ENCODE measurements around the gene BTBD7.
"Not testable (repeated sequence)": the region's sequence is repeated elsewhere in the genome, so short reads cannot be mapped to it uniquely, and the experiment has no call there.

Gene BTBD7

GRCh38 chr14:93245764-93246420 is 86.9 kb downstream of the BTBD7 start:
- DNase-seq (ENCODE audit: low read depth): no peak

DNA sequence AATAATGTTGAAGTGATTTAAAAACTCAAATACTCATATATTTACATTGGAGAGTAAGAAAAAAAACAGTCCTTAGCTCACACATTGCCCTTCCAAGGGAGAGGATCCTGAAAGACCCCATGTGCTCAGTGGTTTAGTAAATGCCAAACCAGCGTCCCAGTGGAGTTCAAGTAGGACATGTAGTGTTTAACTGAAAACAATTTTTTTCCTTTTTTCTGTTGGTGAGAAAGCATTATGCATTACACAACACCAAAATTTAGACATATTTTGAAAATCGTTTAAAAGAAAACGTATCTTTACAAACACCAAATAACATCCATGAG is 92.2 kb downstream of the BTBD7 start:
- DNase-seq (ENCODE audit: low read depth): no peak

DNA sequence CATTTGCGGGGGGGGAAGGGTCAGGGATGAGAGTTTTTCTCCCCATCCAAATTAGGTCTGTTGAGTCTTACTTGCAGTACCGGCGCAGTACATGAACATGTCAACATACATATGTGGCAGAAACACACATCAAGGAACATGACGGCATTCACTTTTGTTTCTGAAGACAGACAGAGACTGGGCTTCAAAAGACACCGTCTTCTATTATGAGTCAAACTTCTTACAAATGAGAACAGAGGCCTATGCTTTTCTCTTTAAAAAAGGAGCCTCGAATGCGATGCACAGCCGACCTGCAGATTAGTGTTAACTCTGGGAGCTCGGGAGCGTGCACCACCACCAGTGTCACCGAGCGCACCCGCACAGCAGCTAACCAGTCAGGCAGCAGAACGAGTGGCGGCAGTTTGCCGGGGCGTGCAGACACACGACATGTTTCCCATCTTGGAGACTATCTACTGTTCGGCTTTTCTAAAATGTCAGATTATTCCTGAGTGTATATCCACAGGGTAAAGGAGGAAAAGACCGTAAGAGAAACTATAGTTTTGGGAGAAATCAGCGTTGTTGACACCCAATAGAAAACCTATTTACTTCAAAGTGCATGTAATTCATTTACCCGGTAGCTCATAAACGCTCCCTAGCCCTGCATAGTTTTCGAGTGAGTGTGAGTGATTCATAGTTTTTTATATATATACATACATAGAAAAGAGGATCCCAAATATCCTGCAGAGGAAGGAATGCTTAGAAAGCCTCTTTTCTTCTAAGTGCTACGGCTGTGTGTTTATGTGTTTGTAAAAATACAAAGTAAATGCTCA is 92.8 kb downstream of the BTBD7 start:
- DNase-seq (ENCODE audit: low read depth): no peak

DNA sequence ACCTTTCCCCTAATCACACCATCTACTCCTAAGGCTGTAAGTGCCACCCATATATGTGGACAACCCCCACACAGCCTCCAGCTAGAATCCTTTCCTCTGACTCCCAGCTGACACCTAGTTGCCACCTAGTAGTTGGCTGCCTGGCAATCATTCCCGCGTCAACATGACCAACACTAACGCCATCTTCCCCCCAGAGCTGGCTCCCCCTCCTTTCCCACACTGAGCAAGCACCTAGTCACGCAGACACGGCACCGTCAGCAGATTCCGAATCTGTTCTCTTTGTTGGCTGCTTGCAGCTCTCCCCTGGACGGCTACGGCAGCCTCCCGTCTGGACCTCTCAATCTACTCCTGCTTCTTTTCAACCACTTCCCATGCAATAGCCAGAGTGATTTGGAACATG is 98.0 kb downstream of the BTBD7 start:
- no peak for DNase-seq (ENCODE audit: low read depth)

GRCh38 chr14:93233078-93233477 is 99.8 kb downstream of the BTBD7 start:
- not testable (repeated sequence) for DNase-seq (ENCODE audit: low read depth)

DNA sequence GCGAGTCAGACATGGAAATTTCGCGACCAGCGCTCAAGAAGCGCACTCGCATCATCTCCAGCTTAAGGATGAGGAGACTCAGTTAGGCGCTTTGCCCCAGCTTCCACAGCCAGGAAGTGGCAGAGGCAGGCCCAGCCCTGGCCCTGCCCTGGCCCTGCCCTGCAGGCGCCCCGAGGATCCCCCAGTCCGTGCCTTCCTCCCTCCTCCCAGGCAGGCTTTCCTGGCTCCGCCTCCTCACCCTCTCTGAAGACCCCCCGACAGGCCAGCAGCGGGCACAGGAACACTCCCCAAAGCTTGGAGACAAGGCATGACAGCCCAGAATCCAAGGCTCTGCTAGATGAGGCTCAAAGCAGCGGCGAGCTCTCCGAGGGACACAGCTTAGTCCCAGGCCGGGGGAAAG is 100.7 kb downstream of the BTBD7 start:
- DNase-seq (ENCODE audit: low read depth): no peak

DNA sequence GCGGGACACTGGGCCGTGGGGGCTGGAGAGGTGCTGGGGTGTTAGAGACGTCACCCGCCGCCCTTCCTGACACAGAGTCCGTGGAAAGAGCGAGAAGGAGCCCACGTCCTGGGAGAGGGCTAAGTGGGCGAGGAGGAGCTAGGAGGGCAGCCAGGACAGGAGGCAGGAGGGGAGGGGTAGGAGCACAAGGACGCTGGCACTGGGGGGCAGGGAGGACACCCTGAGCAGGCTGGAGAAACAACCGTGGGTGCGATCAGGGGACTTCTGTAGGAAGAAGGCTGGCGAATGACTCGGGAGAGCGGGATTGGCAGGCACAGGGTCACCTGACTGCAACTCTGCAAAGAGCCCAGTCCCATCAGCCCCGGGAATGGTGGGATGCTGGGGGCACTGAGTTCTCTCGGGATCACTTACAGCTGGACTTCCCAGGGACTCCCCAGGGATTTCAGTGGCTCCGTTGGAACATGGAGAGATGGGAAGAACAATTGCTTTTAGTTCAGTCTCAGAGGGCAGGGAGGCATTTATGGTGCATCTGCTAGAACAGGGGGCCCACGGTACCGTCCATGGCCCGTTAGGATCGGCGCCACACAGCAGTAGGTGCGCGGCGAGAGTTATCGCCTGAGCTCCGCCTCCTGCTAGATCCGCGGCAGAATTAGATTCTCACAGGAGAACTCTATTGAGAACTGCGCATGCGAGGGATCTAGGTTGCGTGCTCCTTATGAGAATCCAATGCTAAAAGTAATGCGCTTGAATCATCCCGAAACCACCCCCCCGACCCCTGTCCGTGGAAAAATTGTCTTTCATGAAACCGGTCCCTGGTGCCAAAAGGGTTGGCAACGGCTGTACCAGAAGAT is 101.5 kb downstream of the BTBD7 start:
- no peak for DNase-seq (ENCODE audit: low read depth)

DNA sequence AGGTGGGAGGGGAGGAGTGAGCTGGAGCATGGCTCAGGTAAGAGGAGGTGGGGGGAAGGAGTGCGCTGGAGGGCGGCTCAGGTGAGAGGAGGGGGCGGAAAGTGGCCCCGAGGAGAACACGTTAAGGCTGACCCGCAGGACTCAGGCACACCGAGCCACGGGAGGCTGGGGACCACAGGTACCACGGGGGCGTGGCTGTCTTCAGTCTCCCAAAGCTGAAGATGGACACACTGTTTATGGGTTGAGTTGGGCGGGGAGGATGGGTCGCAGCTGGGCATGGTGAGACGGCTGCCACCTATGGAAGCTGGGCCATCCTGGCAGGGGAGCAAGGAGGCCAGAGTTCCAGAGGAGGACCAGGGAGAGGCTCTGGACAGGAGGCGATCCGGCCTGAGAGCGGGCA is 102.3 kb downstream of the BTBD7 start:
- DNase-seq (ENCODE audit: low read depth): no peak

- no peak for DNase-seq (ENCODE audit: low read depth)
Observed at GRCh38 chr14:93228550-93228949, 104.3 kb downstream of the BTBD7 start.

DNA sequence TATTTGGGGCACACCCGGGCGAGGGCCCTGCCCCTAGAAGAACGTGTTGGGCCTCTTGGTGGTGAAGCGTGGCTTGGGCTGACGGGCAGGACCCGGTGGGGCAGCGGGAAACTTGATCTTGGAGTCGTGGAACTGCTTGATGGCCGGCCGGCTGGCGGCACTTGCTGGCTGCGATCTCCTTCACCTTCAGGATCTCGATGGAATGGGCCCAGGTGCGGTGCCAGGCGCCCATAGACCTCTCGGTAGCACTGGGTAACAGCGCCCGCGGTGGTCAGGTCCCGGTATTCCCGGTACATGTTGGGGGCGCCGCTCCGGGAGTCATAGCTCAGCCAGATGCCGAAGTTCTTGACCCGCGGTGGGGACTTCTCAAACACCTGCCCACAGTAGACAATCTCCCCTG is 109.3 kb downstream of the BTBD7 start:
- no peak for DNase-seq (ENCODE audit: low read depth)

DNA sequence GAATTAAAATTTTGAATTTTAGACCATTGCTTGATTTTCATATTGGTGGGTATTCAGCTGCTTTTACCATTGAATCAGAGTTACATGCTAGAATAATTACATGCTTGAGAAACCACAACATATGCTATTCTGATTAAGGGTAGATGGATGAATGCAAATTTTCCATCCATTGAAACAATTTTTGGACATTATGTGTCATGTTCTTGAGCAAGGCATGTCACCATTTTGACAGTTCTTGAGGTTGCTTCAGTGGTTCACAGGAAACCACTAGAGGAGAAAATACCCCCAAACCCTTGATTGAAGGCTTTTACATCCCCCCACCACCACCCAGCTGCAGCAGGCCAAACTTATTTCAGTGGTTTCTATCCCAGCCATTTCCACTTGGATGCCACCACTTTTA is 112.3 kb downstream of the BTBD7 start:
- DNase-seq (ENCODE audit: low read depth): no peak

DNA sequence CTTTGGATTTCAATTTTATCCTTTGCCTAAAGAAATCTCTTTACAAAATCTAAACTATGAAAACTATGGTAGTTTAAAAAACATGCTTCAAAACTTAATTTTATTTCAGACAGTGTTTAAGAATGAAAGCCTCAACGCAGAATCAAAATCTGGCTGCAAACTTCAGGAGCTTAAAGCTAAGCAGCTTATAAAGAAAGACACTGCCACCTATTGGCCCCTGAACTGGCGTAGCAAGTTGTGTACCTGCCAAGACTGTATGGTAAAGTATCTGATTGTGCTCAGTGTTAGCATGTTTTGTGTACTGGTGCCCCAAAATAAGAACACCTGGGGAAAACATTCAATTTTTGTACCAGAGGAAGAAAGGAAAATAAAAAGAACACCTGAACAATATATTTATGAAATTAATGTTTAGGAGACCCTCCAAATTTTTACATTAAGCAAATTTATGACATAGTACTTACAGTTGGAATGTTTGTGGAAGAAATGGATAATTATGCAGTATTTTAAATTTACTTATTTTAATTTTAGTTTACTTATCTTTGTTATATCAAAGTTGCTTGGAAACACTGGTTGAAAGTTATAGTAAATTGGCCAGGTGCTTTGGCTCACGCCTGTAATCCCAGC is 113.6 kb downstream of the BTBD7 start:
- no peak for DNase-seq (ENCODE audit: low read depth)

DNA sequence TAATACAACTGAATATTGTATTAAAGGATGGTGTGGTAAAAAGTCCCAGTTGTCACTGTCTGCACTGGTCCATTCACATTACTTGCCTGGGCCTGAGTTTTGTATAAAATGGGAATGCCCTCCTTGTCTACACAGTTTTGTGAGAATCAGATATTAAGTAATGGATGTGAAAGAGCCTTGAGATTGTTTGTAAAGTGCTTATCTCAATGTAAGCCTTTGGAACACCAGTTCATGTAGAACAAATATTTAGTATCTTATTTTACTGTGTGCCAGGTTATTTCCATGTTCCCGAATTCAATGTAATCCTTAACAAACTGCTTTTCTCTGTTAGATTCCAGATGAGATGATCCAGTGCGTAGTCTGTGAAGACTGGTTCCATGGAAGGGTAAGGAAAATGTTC is 118.2 kb downstream of the BTBD7 start:
- no peak for DNase-seq (ENCODE audit: low read depth)

GRCh38 chr14:93212432-93212831 is 120.4 kb downstream of the BTBD7 start:
- DNase-seq (ENCODE audit: low read depth): no peak

DNA sequence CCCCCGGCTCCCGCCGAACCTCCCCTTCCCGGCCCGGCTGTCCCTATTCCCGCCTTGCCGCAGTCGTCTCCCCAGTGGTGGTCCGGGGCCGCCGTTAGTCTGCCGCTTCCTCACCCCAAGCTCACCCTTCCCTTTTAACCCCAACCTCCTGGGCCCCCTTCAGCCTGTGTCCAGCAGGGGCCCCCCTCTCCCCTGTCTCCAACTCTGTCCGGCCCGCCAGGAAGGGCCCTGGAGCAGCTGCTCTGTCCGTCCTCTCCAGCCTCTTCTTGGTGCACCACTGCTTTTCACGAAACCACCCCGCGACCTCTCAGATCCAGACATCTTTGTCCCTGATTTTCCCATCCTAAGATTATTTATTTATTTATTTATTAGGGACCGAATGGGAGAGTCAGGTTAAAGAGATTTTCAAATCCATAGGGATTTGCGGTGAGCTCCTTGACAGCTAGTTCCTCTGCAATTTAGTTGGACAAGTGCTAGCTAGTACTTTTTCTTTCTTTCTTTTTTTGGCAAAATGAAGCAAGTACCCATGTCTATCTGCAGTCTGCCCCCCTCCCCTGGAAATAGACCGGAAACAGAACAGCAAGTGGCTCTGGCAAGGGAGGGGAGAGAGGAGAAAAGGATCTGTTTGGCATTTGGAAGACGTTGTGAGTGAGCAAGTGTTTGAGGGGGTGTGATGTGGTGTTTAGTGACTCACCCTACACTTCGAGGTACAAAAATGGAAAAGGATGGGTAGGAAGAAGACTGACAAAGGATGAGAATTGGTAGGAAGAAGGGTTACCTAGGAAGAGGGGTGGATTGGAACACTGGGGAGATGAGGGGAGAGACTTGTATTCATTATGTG is 125.1 kb downstream of the BTBD7 start:
- DNase-seq (ENCODE audit: low read depth): no peak

- DNase-seq (ENCODE audit: low read depth): peak; percentile 71
Observed at GRCh38 chr14:93206793-93207467, 125.9 kb downstream of the BTBD7 start, which contains the start of the genes GON7 and UBR7. TSS of gene GON7 (minus strand) at chr14:93207065. CDS start at chr14:93207037, 28 bp downstream. TSS of gene UBR7 (plus strand) at chr14:93207256. CDS start at chr14:93207292, 36 bp downstream.

DNA sequence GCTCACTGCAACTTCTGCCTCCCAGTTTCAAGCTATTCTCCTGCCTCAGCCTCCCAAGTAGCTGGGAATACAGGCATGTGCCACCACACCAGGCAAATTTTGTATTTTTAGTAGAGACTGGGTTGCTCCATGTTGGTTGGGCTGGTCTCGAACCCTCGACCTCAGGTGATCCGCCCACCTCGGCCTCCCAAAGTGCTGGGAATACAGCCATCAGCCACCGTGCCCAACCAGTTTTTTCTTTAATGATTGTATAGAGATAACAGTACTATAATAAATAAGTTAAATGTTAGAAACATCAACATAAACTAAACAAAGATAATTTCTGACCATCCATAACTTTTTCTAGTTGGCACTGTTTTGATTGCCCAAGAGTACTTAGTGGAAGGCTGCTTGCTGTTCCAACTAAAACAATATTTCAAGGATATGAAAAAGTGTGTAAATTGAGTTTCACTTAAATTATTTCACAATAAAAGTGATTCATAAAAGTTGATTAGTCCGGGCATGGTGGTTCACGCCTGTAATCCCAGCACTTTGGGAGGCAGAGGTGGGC is 131.6 kb downstream of the BTBD7 start:
- no peak for DNase-seq (ENCODE audit: low read depth)

DNA sequence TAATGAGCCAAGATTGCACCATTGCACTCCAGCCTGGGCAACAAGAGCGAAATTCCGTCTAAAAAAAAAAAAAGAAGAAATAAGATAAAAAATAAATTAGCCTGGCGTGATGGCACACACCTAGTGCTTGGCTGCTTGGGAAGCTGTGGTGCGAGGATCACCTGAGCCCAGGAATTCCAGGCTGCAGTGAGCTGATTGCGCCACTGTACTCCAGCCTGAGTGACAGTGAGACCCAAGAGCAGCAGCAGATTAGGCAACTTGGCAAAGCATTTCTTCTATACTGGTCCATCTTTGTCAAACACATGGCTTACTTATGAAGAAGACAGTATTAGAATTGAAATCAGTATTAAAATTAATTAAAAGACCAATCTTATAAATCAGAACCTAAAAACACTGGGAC is 132.3 kb downstream of the BTBD7 start:
- no peak for DNase-seq (ENCODE audit: low read depth)

DNA sequence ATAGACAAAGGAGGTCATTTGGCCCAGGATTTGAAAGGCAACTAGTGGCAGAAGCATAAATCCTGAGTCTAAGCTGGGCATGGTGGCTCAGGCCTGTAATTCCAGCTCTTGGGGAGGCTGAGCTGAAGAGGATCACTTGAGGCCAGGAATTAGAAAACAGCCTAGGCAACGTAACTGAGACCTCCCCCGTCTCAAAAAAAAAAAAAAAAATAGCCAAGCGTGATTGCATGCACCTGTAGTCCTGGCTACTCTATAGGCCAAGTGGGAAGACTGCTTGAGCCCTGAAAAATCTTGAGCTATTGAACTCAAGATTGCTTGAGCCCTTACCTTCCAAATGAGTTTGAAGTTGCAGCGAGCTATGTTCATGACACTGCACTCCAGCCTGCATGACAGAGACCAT is 133.8 kb downstream of the BTBD7 start:
- no peak for DNase-seq (ENCODE audit: low read depth)

DNA sequence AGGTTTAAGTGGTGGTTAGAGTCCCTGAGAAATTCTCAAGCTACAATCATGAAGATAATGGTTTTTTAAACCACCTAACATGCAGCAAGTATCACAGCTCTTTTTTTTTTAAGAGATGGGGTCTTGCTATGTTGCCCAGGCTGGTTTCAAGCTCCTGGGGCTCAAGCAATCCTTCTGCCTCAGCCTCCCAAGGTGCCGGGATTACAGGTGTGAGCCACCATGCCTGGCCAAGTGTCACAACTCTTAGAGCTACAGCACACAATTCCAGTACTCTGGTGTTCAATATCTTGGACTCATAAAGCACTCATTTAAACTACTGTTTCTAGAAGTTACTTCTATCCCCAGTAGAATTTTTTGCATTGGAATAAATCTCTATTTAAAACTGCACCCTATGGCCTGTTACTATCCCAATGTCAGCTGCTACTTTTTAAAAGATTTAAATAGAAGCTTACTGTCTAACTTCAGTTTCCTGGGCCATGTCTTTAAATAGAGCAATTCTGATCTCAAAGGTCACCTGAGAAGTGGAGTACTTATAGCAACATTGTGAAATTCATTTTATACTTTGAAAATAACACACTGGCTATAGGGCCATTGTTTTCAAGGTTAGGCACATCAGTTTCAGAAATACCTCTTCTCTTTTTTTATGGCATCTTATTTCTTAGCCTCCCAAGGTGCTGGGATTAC is 137.4 kb downstream of the BTBD7 start:
- DNase-seq (ENCODE audit: low read depth): no peak
